Hepatocyte (in vitro differentiated cells): ENCODE results near the gene OBSCN.

Source experiments
- CTCF ChIP-seq: fragments of 200-600 bp; sonication (generic); IDR thresholded peaks from 2 replicates; pipeline ENCODE4 v1.5.1; 2016; ENCODE audit warnings: antibody characterized with exemption, mild to moderate bottlenecking; ENCODE audit not compliant: poor library complexity
- EZH2 ChIP-seq: fragments of 200-600 bp; sonication (generic); IDR thresholded peaks from 2 replicates; pipeline ENCODE4 v1.6.1; 2016; ENCODE audit warnings: antibody characterized with exemption, mild to moderate bottlenecking, borderline replicate concordance
- EZH2phosphoT487 ChIP-seq: fragments of 200-600 bp; sonication (generic); IDR thresholded peaks from one replicate; pipeline ENCODE4 v1.6.1; 2018; ENCODE audit warnings: antibody characterized with exemption, mild to moderate bottlenecking, low read depth, moderate library complexity; ENCODE audit not compliant: unreplicated experiment, severe bottlenecking

- TF ChIP-seq CTCF (no peak), EZH2 (no peak), EZH2phosphoT487 (no peak)
Observed at GRCh38 chr1:228284521-228284920, 76.7 kb downstream of the OBSCN start.
